Neural progenitor cell (in vitro differentiated cells): ENCODE measurements around the gene WWOX.

ENCODE experiments used
- CTCF ChIP-seq: fragments of 200-600 bp; sonication (generic); IDR thresholded peaks from 2 replicates; pipeline ENCODE4 v1.5.1; 2017; ENCODE audit warnings: antibody characterized with exemption, mild to moderate bottlenecking
- EZH2 ChIP-seq: fragments of 200-600 bp; sonication (generic); IDR thresholded peaks from 2 replicates; pipeline ENCODE4 v1.6.1; 2017; ENCODE audit warnings: antibody characterized with exemption, mild to moderate bottlenecking, moderate library complexity
- EZH2phosphoT487 ChIP-seq: fragments of 200-600 bp; sonication (generic); IDR thresholded peaks from 2 replicates; pipeline ENCODE4 v1.6.1; 2017; ENCODE audit warnings: antibody characterized with exemption

- no peak for TF ChIP-seq CTCF
- no peak for TF ChIP-seq EZH2
- no peak for TF ChIP-seq EZH2phosphoT487
Observed at GRCh38 chr16:79003026-79003609, 903.7 kb downstream of the WWOX start.
